Coronary artery (tissue), 2 donors: ENCODE measurements around the gene NEBL.

Experiments used
- DNase-seq: peaks from one replicate; pipeline ENCODE4 v3.0.0-alpha.2; 2017; ENCODE audit warnings: low spot score
- H3K27ac ChIP-seq, 2 donors: fragments of 200-600 bp; sonication (generic); one replicate each; pipeline ENCODE4 v1.5.1; 2016 to 2019
- H3K4me3 ChIP-seq: fragments of 200-600 bp; sonication (generic); 2 replicates; pipeline ENCODE4 v1.5.1; 2016; ENCODE audit warnings: mild to moderate bottlenecking, moderate library complexity
- TF ChIP-seq, protein P1 (sequence below): fragments of 200-600 bp; sonication (generic); IDR thresholded peaks from one replicate; pipeline ENCODE4 v1.5.1; 2019; ENCODE audit warnings: antibody characterized with exemption

Gene NEBL

DNA sequence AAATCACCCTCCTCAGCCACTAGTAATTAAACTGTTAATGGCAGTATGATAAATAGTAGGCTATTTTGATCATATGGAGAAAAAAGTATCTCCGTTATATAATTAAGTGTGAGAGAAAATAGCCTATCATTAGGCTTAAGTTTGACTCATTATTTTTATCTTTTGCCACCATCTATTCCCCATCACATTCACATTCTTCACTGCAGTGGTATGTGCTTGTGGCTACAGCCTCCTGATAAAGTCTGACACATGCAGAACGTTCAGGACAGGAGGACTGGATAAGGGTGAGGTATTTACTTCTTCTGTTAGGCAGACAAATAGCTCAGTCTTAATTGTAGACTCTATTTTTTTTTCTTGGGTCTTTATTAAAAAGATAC, 5.8 kb downstream of the NEBL start:
- DNase-seq: no peak
- Histone ChIP-seq H3K4me3 (no peak overlapping the region), H3K27ac (no peak overlapping the region)
- TF ChIP-seq, protein P1, sequence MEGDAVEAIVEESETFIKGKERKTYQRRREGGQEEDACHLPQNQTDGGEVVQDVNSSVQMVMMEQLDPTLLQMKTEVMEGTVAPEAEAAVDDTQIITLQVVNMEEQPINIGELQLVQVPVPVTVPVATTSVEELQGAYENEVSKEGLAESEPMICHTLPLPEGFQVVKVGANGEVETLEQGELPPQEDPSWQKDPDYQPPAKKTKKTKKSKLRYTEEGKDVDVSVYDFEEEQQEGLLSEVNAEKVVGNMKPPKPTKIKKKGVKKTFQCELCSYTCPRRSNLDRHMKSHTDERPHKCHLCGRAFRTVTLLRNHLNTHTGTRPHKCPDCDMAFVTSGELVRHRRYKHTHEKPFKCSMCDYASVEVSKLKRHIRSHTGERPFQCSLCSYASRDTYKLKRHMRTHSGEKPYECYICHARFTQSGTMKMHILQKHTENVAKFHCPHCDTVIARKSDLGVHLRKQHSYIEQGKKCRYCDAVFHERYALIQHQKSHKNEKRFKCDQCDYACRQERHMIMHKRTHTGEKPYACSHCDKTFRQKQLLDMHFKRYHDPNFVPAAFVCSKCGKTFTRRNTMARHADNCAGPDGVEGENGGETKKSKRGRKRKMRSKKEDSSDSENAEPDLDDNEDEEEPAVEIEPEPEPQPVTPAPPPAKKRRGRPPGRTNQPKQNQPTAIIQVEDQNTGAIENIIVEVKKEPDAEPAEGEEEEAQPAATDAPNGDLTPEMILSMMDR: no peak

DNA sequence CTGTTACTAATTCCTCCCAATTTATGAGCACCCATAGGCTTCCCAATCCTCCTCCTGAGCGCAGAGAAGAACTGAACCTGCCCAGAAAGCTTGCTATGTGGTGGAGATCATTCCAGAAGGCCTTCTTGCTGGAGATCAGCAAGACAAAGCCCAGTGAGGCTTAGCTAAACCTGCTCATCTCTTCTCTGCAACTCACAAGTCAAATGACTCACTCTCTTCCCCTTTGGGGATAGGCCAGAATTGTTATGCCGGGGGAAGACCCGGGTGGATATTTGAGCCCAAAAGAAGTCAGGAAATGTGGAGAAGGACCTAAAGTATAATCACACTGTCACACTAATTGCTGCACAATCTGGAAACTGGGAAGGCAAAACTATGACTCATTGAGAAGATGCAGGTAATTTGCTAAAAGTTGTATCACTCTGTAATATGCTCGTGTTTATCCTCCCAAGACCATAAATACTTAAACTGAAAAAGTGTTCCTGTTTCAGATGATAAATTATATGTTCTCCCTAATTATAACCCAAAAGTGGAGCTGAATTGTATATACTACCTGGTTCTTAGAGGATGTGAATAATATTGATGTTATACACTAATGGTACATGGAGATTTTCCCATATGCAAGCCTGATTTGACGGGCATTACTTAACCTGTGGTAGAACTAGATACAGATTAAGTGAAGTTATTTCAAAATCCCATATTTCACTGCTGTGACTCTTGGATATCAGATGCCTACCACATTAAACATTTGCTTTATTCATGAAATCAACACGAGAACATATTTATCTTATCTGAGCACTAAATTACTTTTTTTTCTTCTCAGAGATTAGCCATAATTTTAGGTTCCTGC, 6.4 kb downstream of the NEBL start:
- H3K27ac ChIP-seq: no peak overlapping the region
- TF ChIP-seq, protein P1: no peak
- H3K4me3 ChIP-seq: no peak overlapping the region
- DNase-seq: no peak

DNA sequence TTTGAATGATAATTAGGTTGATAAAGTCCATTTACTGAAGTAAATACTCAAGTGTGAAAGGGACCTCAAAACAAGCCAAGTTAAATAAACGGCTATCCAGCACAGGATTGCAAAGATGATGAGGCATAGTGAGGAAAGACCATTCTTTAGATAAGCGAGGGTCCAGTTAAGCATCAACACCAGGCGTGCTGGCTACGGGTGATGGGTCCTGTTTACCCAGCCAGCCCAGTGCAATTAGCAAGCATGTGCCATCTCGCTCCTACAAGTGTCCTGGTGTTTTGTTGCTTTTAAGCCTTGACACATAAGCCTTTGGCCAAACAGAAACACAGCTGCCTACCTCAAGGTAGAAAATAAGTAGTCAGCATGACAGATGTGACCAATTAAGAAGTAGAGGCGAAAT, 7.1 kb downstream of the NEBL start:
- TF ChIP-seq, protein P1: no peak
- Histone ChIP-seq H3K4me3 (no peak overlapping the region), H3K27ac (no peak overlapping the region)
- DNase-seq: no peak

DNA sequence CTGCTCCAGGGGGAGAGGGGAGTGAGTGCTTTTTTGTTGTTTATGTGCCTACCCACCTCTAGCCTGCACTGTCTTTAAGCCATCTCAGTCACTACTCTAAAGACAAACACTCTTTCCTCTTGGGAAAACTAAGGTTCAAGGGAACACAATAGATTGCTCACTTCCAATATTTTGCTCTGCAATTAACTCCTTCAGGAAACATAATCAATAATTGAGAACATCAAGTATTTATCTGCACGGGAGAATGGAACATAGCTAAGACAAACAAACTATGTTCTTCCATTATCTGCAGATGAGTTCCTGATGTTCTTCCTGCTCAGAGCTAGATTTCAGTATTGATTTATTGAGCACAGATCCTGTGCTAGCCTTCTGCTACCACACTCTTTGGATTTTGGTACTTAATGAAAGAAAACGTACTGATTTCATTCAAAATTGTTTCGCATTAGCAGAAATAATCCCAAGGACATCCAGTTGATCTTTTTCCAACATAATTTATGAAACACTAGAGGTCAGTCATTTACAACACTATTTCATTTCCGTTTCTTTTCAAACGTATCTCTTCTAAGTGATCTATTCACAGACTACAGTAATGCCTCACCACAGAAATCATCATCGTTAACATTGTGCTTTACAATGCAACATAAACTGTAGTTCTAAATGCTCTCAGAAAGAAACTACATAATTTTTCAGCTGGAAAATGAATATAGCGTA, 8.3 kb downstream of the NEBL start:
- no peak overlapping the region for H3K27ac ChIP-seq
- no peak for DNase-seq
- TF ChIP-seq, protein P1: no peak
- no peak overlapping the region for H3K4me3 ChIP-seq

DNA sequence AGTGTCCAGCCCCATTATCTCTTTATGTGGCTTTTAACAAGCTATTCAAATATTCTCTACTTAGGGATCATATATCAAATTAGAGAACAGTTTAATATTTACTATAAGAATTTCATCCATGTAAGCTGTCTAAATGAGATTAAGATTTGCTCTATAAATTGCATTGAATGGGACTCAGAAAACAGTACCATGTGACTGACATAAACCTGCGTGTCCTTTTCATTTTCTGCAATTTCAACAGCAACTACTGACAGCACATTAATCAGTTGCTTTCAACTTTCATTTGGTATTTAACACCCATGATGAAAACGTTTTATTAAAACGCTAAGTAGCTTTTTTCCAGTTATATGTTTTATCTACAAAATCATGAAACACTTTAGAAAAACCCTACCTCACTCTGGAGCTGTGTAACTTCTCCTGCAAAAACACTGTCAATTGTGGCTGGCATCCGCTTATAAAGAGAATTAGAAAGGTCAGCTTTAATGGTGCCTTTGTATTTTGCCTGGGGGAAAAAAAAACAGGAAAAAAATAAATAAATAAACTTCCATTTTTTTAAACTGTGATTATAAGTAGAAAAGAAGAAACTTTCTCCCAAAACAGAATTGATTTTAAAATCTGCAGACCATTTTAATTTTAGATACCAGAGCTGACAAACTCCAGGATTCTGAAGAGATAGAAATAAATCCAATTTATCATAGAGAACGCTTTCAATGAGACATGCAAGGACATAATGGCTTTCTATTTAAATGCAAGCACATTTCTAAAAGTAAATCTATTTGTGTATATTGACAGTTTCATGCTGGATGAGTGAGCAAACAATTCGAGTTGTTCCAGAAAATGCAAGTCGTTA, 9.2 kb downstream of the NEBL start:
- TF ChIP-seq, protein P1: no peak
- H3K27ac ChIP-seq: no peak overlapping the region

DNA sequence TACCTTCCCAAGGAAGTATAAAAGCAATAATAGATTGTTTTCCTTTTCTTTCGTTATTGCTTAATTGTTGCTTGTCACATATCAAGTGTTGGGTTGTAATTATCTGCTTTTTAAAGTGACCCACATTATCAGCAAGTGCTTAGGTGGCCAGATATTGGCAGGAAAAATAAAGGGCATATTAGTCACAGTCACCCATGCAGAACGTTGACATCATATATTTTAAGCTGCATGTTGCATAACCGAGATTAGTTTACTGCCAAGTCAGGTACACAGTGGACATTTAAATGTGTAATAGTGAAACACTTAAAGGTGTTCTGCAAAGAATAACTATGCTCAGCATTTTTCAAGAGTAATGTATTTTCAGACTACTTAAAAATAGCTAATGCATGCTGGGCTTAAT, 11.4 kb downstream of the NEBL start:
- Histone ChIP-seq H3K4me3 (no peak overlapping the region), H3K27ac (no peak overlapping the region)
- TF ChIP-seq, protein P1: no peak
- DNase-seq: no peak

More for the DNA sequence above, 9.2 kb downstream of the NEBL start:
- H3K4me3 ChIP-seq: no peak overlapping the region
- no peak for DNase-seq
